Uterus (tissue), 4 donors: ENCODE results near the gene WDR86. TPM values are rescaled to one million over a fixed set of nuclear protein-coding genes. Genes with fewer than 3 reads are reported as not detected.

Experiments
- DNase-seq, 2 donors: peaks; one replicate each; pipeline ENCODE4 v3.0.0-alpha.2; 2019 to 2020
- H3K27ac ChIP-seq, 2 donors: fragments of 200-600 bp; sonication (generic); 1 replicate in 1 of 2; 2 replicates in 1 of 2; pipeline ENCODE4 v1.5.1; 2016 to 2018
- H3K27me3 ChIP-seq, 2 donors: fragments of 200-600 bp; sonication (generic); one replicate each; pipeline ENCODE4 v1.5.1; 2018 to 2019; ENCODE audit warnings: control low read depth in 1 of 2
- H3K36me3 ChIP-seq, 2 donors: fragments of 200-600 bp; sonication (generic); one replicate each; pipeline ENCODE4 v1.5.1; 2019; ENCODE audit warnings: control low read depth in 1 of 2
- H3K4me1 ChIP-seq, 2 donors: fragments of 200-600 bp; sonication (generic); one replicate each; pipeline ENCODE4 v1.5.1; 2018 to 2019; ENCODE audit warnings: control low read depth in 1 of 2
- H3K4me3 ChIP-seq, 2 donors: fragments of 200-600 bp; sonication (generic); 1 replicate in 1 of 2; 2 replicates in 1 of 2; pipeline ENCODE4 v1.5.1; 2018 to 2019; ENCODE audit warnings: mild to moderate bottlenecking in 1 of 2
- H3K9me3 ChIP-seq, 2 donors: fragments of 200-600 bp; sonication (generic); one replicate each; pipeline ENCODE4 v1.5.1; 2019; ENCODE audit warnings: control low read depth in 1 of 2
- CTCF ChIP-seq, 4 experiments: fragments of 200-600 bp in 2 of 4; fragments of 450-650 bp in 2 of 4; sonication (generic) in 2 of 4; IDR thresholded peaks; one replicate each; pipeline ENCODE4 v1.5.1; 2016 to 2019; ENCODE audit warnings: antibody characterized with exemption in 4 of 4, mild to moderate bottlenecking in 2 of 4, moderate library complexity in 1 of 4
- POLR2A ChIP-seq, 2 donors: fragments of 450-650 bp; IDR thresholded peaks; one replicate each; pipeline ENCODE4 v1.6.1; 2016; ENCODE audit warnings: antibody characterized with exemption in 2 of 2, mild to moderate bottlenecking in 1 of 2, moderate library complexity in 1 of 2
- intact Hi-C: fragments of 100-400 bp; cut with DNase I; formaldehyde crosslinking; loops from one replicate; pipeline ENCODE4 v1.15.1; 2023; ENCODE audit warnings: low total_unique reads
- total RNA-seq, 4 donors: library from RNA; depleted of rRNA in 3 of 4; stranded (reverse); fragments of >200 nt in 3 of 4; gene quantifications; one replicate each; pipeline versions ENCODE4 v1.1.0 to v1.2.4, GENCODE V29; 2014 to 2023
- donor health status: DM: yes; HTN: yes; CAD: no.

The WDR86 gene
- total RNA-seq, 4 donors from 2014 or later = 3.2 to 100 (median 53.4) TPM

GRCh38 chr7:151433721-151434400 is 24.0 kb upstream of the WDR86 start:
- no peak overlapping the region for H3K27ac ChIP-seq
- no peak for DNase-seq
- intact Hi-C loops = no loop called here
- no peaks in the 10 kb centered on the region for H3K27me3 ChIP-seq
- TF ChIP-seq CTCF (IDR thresholded peaks at IDR 0.05) = no peak
- no peak for TF ChIP-seq POLR2A (IDR thresholded peaks at IDR 0.05)
- no peaks in the 10 kb centered on the region for H3K9me3 ChIP-seq
- H3K4me1 ChIP-seq = peaks cover 8 to 10% of the 10 kb centered on the region in 2 donors
- H3K36me3 ChIP-seq = no peaks in the 10 kb centered on the region
- H3K4me3 ChIP-seq = no peak overlapping the region

DNA sequence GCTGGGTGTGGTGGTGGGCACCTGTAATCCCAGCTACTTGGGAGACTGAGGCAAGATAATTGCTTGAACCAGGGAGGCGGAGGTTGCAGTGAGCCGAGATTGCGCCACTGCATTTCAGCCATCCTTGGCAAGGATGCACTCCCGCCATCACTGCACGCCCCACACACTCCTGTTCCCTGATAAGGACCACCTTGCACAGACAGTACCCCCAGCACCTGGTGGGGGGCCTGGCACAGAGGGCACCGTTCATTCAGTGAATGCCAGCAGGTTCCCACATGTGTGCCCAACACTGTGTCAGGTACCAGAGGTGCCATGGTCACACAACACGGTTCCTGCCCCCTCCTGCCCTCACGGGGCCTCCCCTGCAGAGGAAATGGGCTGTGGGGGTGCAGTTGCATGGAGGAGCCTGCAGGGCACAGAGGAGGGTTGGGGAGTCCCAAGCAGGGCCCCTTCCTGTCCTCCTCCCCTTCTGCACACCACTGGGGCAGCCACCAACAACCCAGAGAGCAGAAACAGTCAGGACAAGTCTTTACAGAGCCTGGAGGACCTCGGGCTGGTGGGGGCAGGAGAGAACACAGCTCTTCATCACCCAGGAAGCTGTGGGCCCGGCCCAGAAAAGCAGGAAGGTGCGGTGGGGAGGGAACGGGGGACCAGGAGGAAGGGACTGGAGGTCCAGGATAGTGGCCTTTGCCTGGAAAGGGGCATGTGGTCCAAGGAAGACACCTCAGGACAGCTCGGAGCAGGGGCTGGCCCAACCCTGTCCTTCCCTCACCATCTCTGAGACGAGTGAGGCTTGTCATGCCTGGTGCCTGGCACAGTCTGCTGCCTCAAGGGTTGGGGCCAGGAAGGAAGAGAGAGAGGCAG is 23.1 kb upstream of the WDR86 start:
- H3K36me3 ChIP-seq = no peaks in the 10 kb centered on the region
- no peaks in the 10 kb centered on the region for H3K9me3 ChIP-seq
- no peak for TF ChIP-seq CTCF (IDR thresholded peaks at IDR 0.05)
- TF ChIP-seq POLR2A (IDR thresholded peaks at IDR 0.05) = no peak
- H3K4me1 ChIP-seq = peaks cover 10 to 14% of the 10 kb centered on the region in 2 donors
- H3K27ac ChIP-seq = no peak overlapping the region
- no peak overlapping the region for H3K4me3 ChIP-seq
- intact Hi-C loops = no loop called here
- no peak for DNase-seq
- H3K27me3 ChIP-seq = no peaks in the 10 kb centered on the region

GRCh38 chr7:151431768-151432311 is 22.0 kb upstream of the WDR86 start:
- intact Hi-C loops = no loop called here
- DNase-seq = no peak
- peak overlapping the region in 1 of 2 donors; percentile 1 for H3K27ac ChIP-seq

GRCh38 chr7:151431281-151431767 is 21.5 kb upstream of the WDR86 start:
- Histone ChIP-seq H3K27me3 (no peaks in the 10 kb centered on the region), H3K36me3 (no peaks in the 10 kb centered on the region), H3K9me3 (no peaks in the 10 kb centered on the region), H3K4me1 (peaks cover 19 to 26% of the 10 kb centered on the region in 2 donors), H3K27ac (peak overlapping the region in 1 of 2 donors; percentile 87), H3K4me3 (no peak overlapping the region)
- intact Hi-C loops = no loop called here
- DNase-seq = no peak
- no peak for TF ChIP-seq CTCF (IDR thresholded peaks at IDR 0.05)

More at GRCh38 chr7:151431768-151432311, 22.0 kb upstream of the WDR86 start:
- no peaks in the 10 kb centered on the region for H3K27me3 ChIP-seq
- H3K4me3 ChIP-seq = no peak overlapping the region
- H3K36me3 ChIP-seq = no peaks in the 10 kb centered on the region
- no peaks in the 10 kb centered on the region for H3K9me3 ChIP-seq
- H3K4me1 ChIP-seq = peaks cover 18 to 25% of the 10 kb centered on the region in 2 donors
- no peak for TF ChIP-seq CTCF (IDR thresholded peaks at IDR 0.05)
